Liver (tissue), 9 donors: Measurements from ENCODE around the gene JAM2. TPM values are rescaled to one million over a fixed set of nuclear protein-coding genes. Genes with fewer than 3 reads are reported as not detected.
A peak's percentile ranks its signal among the peaks of the same experiment; 100 is the strongest.

ENCODE experiments used
- DNase-seq: peaks from one replicate; pipeline ENCODE4 v3.0.0-alpha.2; 2017; ENCODE audit warnings: low spot score
- H3K27ac ChIP-seq, 2 donors: one replicate each; pipeline ENCODE4 v1.7.0; 2013; ENCODE audit warnings: inconsistent platforms in 2 of 2, low read length in 2 of 2, control low read depth in 1 of 2, low read depth in 1 of 2, mild to moderate bottlenecking in 1 of 2
- H3K27me3 ChIP-seq, 4 donors: one replicate each; pipeline versions ENCODE4 v1.6.1 to v1.7.0; 2013; ENCODE audit warnings: low read length in 3 of 4, inconsistent platforms in 1 of 4, mild to moderate bottlenecking in 1 of 4, moderate library complexity in 1 of 4; ENCODE audit not compliant: control insufficient read depth in 4 of 4, insufficient read depth in 4 of 4
- H3K36me3 ChIP-seq, 4 donors: one replicate each; pipeline versions ENCODE4 v1.6.1 to v1.7.0; 2013; ENCODE audit warnings: low read length in 3 of 4, mild to moderate bottlenecking in 3 of 4, low read depth in 1 of 4, moderate library complexity in 1 of 4; ENCODE audit not compliant: control insufficient read depth in 4 of 4, insufficient read depth in 3 of 4
- H3K4me1 ChIP-seq, 4 donors: one replicate each; pipeline versions ENCODE4 v1.6.1 to v1.7.0; 2013; ENCODE audit warnings: low read length in 3 of 4, mild to moderate bottlenecking in 3 of 4, moderate library complexity in 1 of 4; ENCODE audit not compliant: control insufficient read depth in 4 of 4, insufficient read depth in 4 of 4
- H3K4me3 ChIP-seq, 3 donors: one replicate each; pipeline versions ENCODE4 v1.6.1 to v1.7.0; 2013; ENCODE audit warnings: low read length in 3 of 3, control low read depth in 1 of 3, low read depth in 1 of 3, mild to moderate bottlenecking in 1 of 3
- H3K9ac ChIP-seq, 2 donors: one replicate each; pipeline ENCODE4 v1.7.0; 2013; ENCODE audit warnings: low read length in 2 of 2, mild to moderate bottlenecking in 2 of 2, moderate library complexity in 2 of 2, control low read depth in 1 of 2, low read depth in 1 of 2
- H3K9me3 ChIP-seq, 4 donors: one replicate each; pipeline versions ENCODE4 v1.6.1 to v1.7.0; 2013; ENCODE audit warnings: low read length in 3 of 4; ENCODE audit not compliant: control insufficient read depth in 4 of 4
- ATF3 ChIP-seq: IDR thresholded peaks from 2 replicates; pipeline ENCODE4 v1.6.1; 2016; ENCODE audit warnings: antibody characterized with exemption
- CTCF ChIP-seq: fragments of 150-350 bp; IDR thresholded peaks from 2 replicates; pipeline ENCODE4 v1.5.1; 2017; ENCODE audit warnings: improper control_type of control experiment, low read depth, low read length; ENCODE audit not compliant: missing input control
- EGR1 ChIP-seq, 2 donors: IDR thresholded peaks; 2 replicates each; pipeline ENCODE4 v1.6.1; 2016 to 2018; ENCODE audit warnings: antibody characterized with exemption in 2 of 2, low read depth in 2 of 2
- FOXA1 ChIP-seq: IDR thresholded peaks from 2 replicates; pipeline ENCODE4 v1.6.1; 2016; ENCODE audit warnings: antibody characterized with exemption
- FOXA2 ChIP-seq: IDR thresholded peaks from 2 replicates; pipeline ENCODE4 v1.6.1; 2016; ENCODE audit warnings: antibody characterized with exemption
- GABPA ChIP-seq, 2 donors: IDR thresholded peaks in 1 of 2; conservative IDR thresholded peaks in 1 of 2; 2 replicates each; pipeline ENCODE4 v1.6.1; 2016; ENCODE audit warnings: antibody characterized with exemption in 2 of 2, mild to moderate bottlenecking in 1 of 2, moderate library complexity in 1 of 2
- HNF4A ChIP-seq, 2 donors: conservative IDR thresholded peaks; 2 replicates each; pipeline ENCODE4 v1.6.1; 2016; ENCODE audit warnings: antibody characterized with exemption in 2 of 2, mild to moderate bottlenecking in 2 of 2
- HNF4G ChIP-seq: IDR thresholded peaks from 2 replicates; pipeline ENCODE4 v1.6.1; 2016; ENCODE audit warnings: antibody characterized with exemption
- JUND ChIP-seq, 2 donors: IDR thresholded peaks; 2 replicates each; pipeline ENCODE4 v1.6.1; 2016; ENCODE audit warnings: antibody characterized with exemption in 2 of 2
- MAX ChIP-seq: IDR thresholded peaks from 2 replicates; pipeline ENCODE4 v1.6.1; 2016; ENCODE audit warnings: antibody characterized with exemption
- NR2F2 ChIP-seq: IDR thresholded peaks from 2 replicates; pipeline ENCODE4 v1.6.1; 2016; ENCODE audit warnings: antibody characterized with exemption
- RAD21 ChIP-seq, 2 donors: IDR thresholded peaks; 2 replicates each; pipeline ENCODE4 v1.6.1; 2016; ENCODE audit warnings: antibody characterized with exemption in 2 of 2, mild to moderate bottlenecking in 2 of 2
- REST ChIP-seq: IDR thresholded peaks from 2 replicates; pipeline ENCODE4 v1.6.1; 2016; ENCODE audit warnings: antibody characterized with exemption, mild to moderate bottlenecking
- RXRA ChIP-seq, 2 donors: IDR thresholded peaks; 2 replicates each; pipeline ENCODE4 v1.6.1; 2017 to 2018; ENCODE audit warnings: antibody characterized with exemption in 2 of 2, mild to moderate bottlenecking in 1 of 2
- SP1 ChIP-seq: IDR thresholded peaks from 2 replicates; pipeline ENCODE4 v1.6.1; 2018; ENCODE audit warnings: antibody characterized with exemption, mild to moderate bottlenecking
- TAF1 ChIP-seq: conservative IDR thresholded peaks from 2 replicates; pipeline ENCODE4 v1.6.1; 2016; ENCODE audit warnings: antibody characterized with exemption, mild to moderate bottlenecking
- YY1 ChIP-seq: IDR thresholded peaks from 2 replicates; pipeline ENCODE4 v1.6.1; 2016; ENCODE audit warnings: antibody characterized with exemption, mild to moderate bottlenecking
- ZBTB33 ChIP-seq: IDR thresholded peaks from 2 replicates; pipeline ENCODE4 v1.6.1; 2016; ENCODE audit warnings: antibody characterized with exemption
- WGBS: extraction: QIAGEN DNeasy Blood & Tissue Kit; methylation state at CpG from one replicate; pipeline ENCODE4 v1.1.7; 2013; 5-methylcytosine and 5-hydroxymethylcytosine counted together
- polyA plus RNA-seq, 2 donors: library from polyadenylated mRNA; stranded (reverse) in 1 of 2; unstranded in 1 of 2; fragments of 200-250 nt in 1 of 2; fragments of >200 nt in 1 of 2; fragmentation: Nextera tagmentation in 1 of 2; extraction: Ambion mirVana in 1 of 2; gene quantifications; one replicate each; pipeline versions ENCODE4 v1.2.1 to v1.2.3, GENCODE V29; 2013 to 2015
- total RNA-seq, 2 donors: library from RNA; depleted of rRNA; stranded (reverse); fragments of >200 nt; gene quantifications; one replicate each; pipeline ENCODE4 v1.2.3, GENCODE V29; 2014
- donor health status: healthy.
- donor health status: healthy.
- donor health status: healthy.
- donor health status: healthy.
- donor health status: healthy.

Gene JAM2
- total and polyA plus RNA-seq, 4 donors, result 0.89 to 2.0 (median 1.3) TPM

- peaks cover 0 to 14% (median 7%) of the 10 kb centered on the region in 4 donors for H3K36me3 ChIP-seq
- peak; percentile 50 to 87 for TF ChIP-seq GABPA (IDR thresholded peaks at IDR 0.05 in 1 of 2, conservative IDR thresholded peaks at IDR 0.05 in 1 of 2)
- no peak for TF ChIP-seq REST
- no peak for TF ChIP-seq FOXA2
- TF ChIP-seq JUND (IDR thresholded peaks at IDR 0.05), result no peak
- TF ChIP-seq ATF3, result no peak
- TF ChIP-seq SP1, result no peak
- no peak for TF ChIP-seq HNF4G
- no peak for TF ChIP-seq TAF1
- TF ChIP-seq NR2F2, result no peak
- TF ChIP-seq MAX, result no peak
- peak; percentile 37 for TF ChIP-seq ZBTB33
- peak; percentile 96 for TF ChIP-seq YY1
- TF ChIP-seq FOXA1, result no peak
- no peak for TF ChIP-seq EGR1 (IDR thresholded peaks at IDR 0.05; ENCODE audit: low read depth in 2 of 2)
- TF ChIP-seq RAD21 (IDR thresholded peaks at IDR 0.05), result peak; percentile 43 to 58
- no peak for TF ChIP-seq HNF4A (conservative IDR thresholded peaks at IDR 0.05)
- peak; percentile 38 for TF ChIP-seq CTCF
- no peak for TF ChIP-seq RXRA (IDR thresholded peaks at IDR 0.05)
- peak within 1 kb of the TSS; percentile 64 to 77 for H3K9ac ChIP-seq
- peak within 1 kb of the TSS; percentile 70 to 87 for H3K27ac ChIP-seq
- peak; percentile 88 for DNase-seq
- no peaks in the 10 kb centered on the region for H3K27me3 ChIP-seq
- no peaks in the 10 kb centered on the region for H3K9me3 ChIP-seq
- peak within 1 kb of the TSS; percentile 91 to 96 (median 94) for H3K4me3 ChIP-seq
- peaks cover 2 to 21% (median 17%) of the 10 kb centered on the region in 4 donors for H3K4me1 ChIP-seq
- WGBS, result under 1% methylated on average over 71 of the region's 71 CpGs
Observed at GRCh38 chr21:25607151-25608043, 31.7 kb upstream of the JAM2 start, which contains the start of gene MRPL39. TSS of gene MRPL39 (minus strand) at chr21:25607481. CDS start at chr21:25607475, 6 bp downstream.
